SU-DHL-6 (cell line): ENCODE measurements around the gene SLC12A8.

Experiments
- H2AFZ ChIP-seq: fragments of 200-600 bp; sonication (generic); 2 replicates; pipeline ENCODE4 v1.6.1; 2014; ENCODE audit warnings: low read depth, mild to moderate bottlenecking, moderate library complexity, mixed read lengths, antibody characterized with exemption, low read length; ENCODE audit not compliant: severe bottlenecking
- H3F3A ChIP-seq: fragments of 200-600 bp; shearing (Covaris generic); 2 replicates; pipeline ENCODE4 v1.6.0; 2016; ENCODE audit warnings: antibody characterized with exemption, mild to moderate bottlenecking; ENCODE audit not compliant: insufficient read depth
- H3K27ac ChIP-seq: fragments of 200-600 bp; sonication (generic); 2 replicates; pipeline ENCODE4 v1.5.1; 2016; ENCODE audit warnings: low read depth, mild to moderate bottlenecking, low read length, moderate library complexity, mixed read lengths
- H3K27me3 ChIP-seq: fragments of 200-600 bp; sonication (generic), shearing (Covaris generic); 2 replicates; pipeline ENCODE4 v1.6.0; 2014; ENCODE audit warnings: mild to moderate bottlenecking, low read length
- H3K36me3 ChIP-seq: fragments of 200-600 bp; sonication (generic); 2 replicates; pipeline ENCODE4 v1.6.1; 2014; ENCODE audit warnings: mild to moderate bottlenecking, low read length, mixed read lengths
- H3K4me2 ChIP-seq: fragments of 300-600, 200-600 bp; shearing (Covaris generic), sonication (generic); 2 replicates; pipeline ENCODE4 v1.6.0; 2014; ENCODE audit warnings: low read length, low read depth, mild to moderate bottlenecking; ENCODE audit not compliant: poor library complexity, severe bottlenecking
- H3K4me3 ChIP-seq: fragments of 200-600 bp; sonication (generic); 2 replicates; pipeline ENCODE4 v1.5.1; 2014; ENCODE audit warnings: antibody characterized with exemption, low read length, mild to moderate bottlenecking, mixed read lengths; ENCODE audit not compliant: insufficient read depth, poor library complexity, severe bottlenecking
- H3K79me2 ChIP-seq: fragments of 200-600 bp; sonication (generic); 2 replicates; pipeline ENCODE4 v1.6.1; 2014; ENCODE audit warnings: mild to moderate bottlenecking, low read length, moderate library complexity; ENCODE audit not compliant: insufficient read depth
- H3K9ac ChIP-seq: fragments of 200-600 bp; sonication (generic); 2 replicates; pipeline ENCODE4 v1.7.0; 2014; ENCODE audit warnings: mild to moderate bottlenecking, low read length
- H3K9me2 ChIP-seq: fragments of 200-600 bp; sonication (generic); replicated peaks from 2 replicates; pipeline ENCODE4 v1.6.1; 2014; ENCODE audit warnings: low read length; ENCODE audit not compliant: insufficient read depth
- H3K9me3 ChIP-seq: fragments of 200-600 bp; sonication (generic); 2 replicates; pipeline ENCODE4 v1.6.1; 2014; ENCODE audit warnings: low read length, mixed read lengths; ENCODE audit not compliant: insufficient read depth
- H4K20me1 ChIP-seq: fragments of 200-600 bp; sonication (generic); 2 replicates; pipeline ENCODE4 v1.6.1; 2014; ENCODE audit warnings: low read depth, mild to moderate bottlenecking, antibody characterized with exemption, low read length, moderate library complexity, mixed read lengths
- EZH2phosphoT487 ChIP-seq: fragments of 200-600 bp; sonication (generic), shearing (Covaris generic); conservative IDR thresholded peaks from 2 replicates; pipeline ENCODE4 v1.6.1; 2018; ENCODE audit warnings: mild to moderate bottlenecking, antibody characterized with exemption, low read length, moderate library complexity, mixed read lengths
- TF ChIP-seq, protein P1 (sequence below): fragments of 200-600 bp; sonication (generic); IDR thresholded peaks from one replicate; pipeline ENCODE4 v1.5.1; 2017; ENCODE audit warnings: antibody characterized with exemption, mild to moderate bottlenecking, low read length, moderate library complexity; ENCODE audit not compliant: insufficient read depth, poor library complexity, severe bottlenecking

Gene SLC12A8

DNA sequence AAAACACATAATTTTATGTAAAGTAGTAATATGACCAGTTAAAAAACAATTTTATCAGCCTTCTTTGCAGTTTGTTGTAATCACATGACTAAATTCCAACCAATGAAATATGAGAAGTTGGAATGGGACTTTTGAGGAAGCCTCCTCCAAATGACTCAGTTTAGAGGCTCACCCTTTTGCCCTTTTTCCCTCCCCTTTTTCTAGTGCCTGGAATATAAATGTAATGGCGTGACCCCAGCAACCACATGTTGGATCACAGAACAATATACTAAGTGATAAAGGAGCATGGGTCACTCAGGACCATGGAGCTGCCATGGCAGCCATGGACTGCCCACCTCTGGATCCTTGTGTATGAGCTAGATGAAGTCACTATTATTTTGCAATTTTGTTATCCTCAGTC, 107.9 kb downstream of the SLC12A8 start:
- Histone ChIP-seq H3F3A (no peaks in the 10 kb centered on the region), H3K9me3 (no peaks in the 10 kb centered on the region), H2AFZ (no peak overlapping the region), H3K79me2 (no peaks in the 10 kb centered on the region), H3K36me3 (no peaks in the 10 kb centered on the region), H3K9me2 (no peaks in the 10 kb centered on the region), H3K27me3 (no peaks in the 10 kb centered on the region), H3K4me2 (no peak overlapping the region), H3K4me3 (no peak overlapping the region), H3K9ac (no peak overlapping the region), H3K27ac (no peak overlapping the region), H4K20me1 (no peaks in the 10 kb centered on the region)
- TF ChIP-seq EZH2phosphoT487, result no peak
- TF ChIP-seq, protein P1, sequence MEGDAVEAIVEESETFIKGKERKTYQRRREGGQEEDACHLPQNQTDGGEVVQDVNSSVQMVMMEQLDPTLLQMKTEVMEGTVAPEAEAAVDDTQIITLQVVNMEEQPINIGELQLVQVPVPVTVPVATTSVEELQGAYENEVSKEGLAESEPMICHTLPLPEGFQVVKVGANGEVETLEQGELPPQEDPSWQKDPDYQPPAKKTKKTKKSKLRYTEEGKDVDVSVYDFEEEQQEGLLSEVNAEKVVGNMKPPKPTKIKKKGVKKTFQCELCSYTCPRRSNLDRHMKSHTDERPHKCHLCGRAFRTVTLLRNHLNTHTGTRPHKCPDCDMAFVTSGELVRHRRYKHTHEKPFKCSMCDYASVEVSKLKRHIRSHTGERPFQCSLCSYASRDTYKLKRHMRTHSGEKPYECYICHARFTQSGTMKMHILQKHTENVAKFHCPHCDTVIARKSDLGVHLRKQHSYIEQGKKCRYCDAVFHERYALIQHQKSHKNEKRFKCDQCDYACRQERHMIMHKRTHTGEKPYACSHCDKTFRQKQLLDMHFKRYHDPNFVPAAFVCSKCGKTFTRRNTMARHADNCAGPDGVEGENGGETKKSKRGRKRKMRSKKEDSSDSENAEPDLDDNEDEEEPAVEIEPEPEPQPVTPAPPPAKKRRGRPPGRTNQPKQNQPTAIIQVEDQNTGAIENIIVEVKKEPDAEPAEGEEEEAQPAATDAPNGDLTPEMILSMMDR, result no peak

DNA sequence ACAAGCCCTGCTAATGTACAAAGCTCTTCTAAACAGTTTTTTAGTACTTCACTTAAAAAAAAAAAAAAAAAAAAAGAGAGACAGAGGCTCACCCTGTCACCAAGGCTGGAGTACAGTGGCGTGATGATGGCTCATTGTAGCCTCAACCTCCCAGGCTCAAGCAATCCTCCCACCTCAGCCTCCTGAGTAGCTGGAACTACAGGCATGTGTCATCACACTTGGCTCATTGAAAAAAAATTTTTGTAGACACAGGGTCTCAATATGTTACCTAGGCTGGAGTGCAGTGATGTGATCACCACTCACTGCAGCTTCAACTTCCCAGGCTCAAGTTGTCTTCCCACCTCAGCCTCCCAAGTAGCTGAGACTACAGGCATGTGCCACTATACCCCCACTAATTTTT, 109.1 kb downstream of the SLC12A8 start:
- H4K20me1 ChIP-seq, result no peaks in the 10 kb centered on the region
- H3K36me3 ChIP-seq, result no peaks in the 10 kb centered on the region
- H2AFZ ChIP-seq, result no peak overlapping the region
- no peak for TF ChIP-seq EZH2phosphoT487
- TF ChIP-seq, protein P1, result no peak
- no peak overlapping the region for H3K27ac ChIP-seq
- H3F3A ChIP-seq, result no peaks in the 10 kb centered on the region
- no peak overlapping the region for H3K9ac ChIP-seq
- no peaks in the 10 kb centered on the region for H3K9me3 ChIP-seq
- no peaks in the 10 kb centered on the region for H3K9me2 ChIP-seq
- H3K4me2 ChIP-seq, result no peak overlapping the region
- no peaks in the 10 kb centered on the region for H3K27me3 ChIP-seq
- no peaks in the 10 kb centered on the region for H3K79me2 ChIP-seq
- no peak overlapping the region for H3K4me3 ChIP-seq

DNA sequence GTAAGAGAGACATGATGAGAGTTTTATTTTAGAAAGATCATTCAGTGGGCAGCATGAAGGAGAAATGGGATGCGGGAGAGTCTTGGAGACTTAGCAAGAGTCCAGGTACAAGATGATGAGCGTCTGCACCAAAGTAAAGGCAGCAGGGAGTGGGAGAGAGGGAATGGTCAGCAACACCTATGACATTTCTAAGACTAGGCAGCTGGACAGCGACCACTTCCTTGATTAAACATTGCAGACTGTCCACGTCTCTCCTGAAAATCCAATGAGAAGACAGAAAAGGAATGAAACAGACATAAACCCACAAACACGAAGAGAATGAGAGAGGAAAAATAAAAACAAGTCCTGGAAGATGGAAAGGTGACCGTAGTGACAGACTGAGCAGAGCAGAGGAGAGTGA, 110.1 kb downstream of the SLC12A8 start:
- H3K4me3 ChIP-seq, result no peak overlapping the region
- no peak overlapping the region for H3K9ac ChIP-seq
- H3K27ac ChIP-seq, result no peak overlapping the region
- no peaks in the 10 kb centered on the region for H3K27me3 ChIP-seq
- H3K79me2 ChIP-seq, result no peaks in the 10 kb centered on the region
- no peak overlapping the region for H3K4me2 ChIP-seq
- no peak for TF ChIP-seq EZH2phosphoT487
- TF ChIP-seq, protein P1, result no peak
- no peaks in the 10 kb centered on the region for H3K36me3 ChIP-seq
- H3K9me3 ChIP-seq, result no peaks in the 10 kb centered on the region
- H2AFZ ChIP-seq, result no peak overlapping the region
- H3F3A ChIP-seq, result no peaks in the 10 kb centered on the region
- H3K9me2 ChIP-seq, result no peaks in the 10 kb centered on the region
- H4K20me1 ChIP-seq, result no peaks in the 10 kb centered on the region
